CD14-positive monocyte (primary cell): Measurements from ENCODE around the gene DIPK1C. TPM values are rescaled to one million over a fixed set of nuclear protein-coding genes. Genes with fewer than 3 reads are reported as not detected.

Experiments used
- DNase-seq, 3 donors: peaks; one replicate each; pipeline ENCODE4 v3.0.0-alpha.2; 2011 to 2022
- H2AFZ ChIP-seq: 2 replicates; pipeline ENCODE4 v1.6.0; 2012; ENCODE audit warnings: mild to moderate bottlenecking, low read depth, low read length, inconsistent platforms; ENCODE audit not compliant: insufficient read depth, poor library complexity, severe bottlenecking
- H3K27ac ChIP-seq, 2 donors: 1 replicate in 1 of 2; 2 replicates in 1 of 2; pipeline ENCODE4 v1.5.1; 2012 to 2013; ENCODE audit warnings: low read length in 2 of 2, control low read depth in 1 of 2, inconsistent platforms in 1 of 2, low read depth in 1 of 2, mild to moderate bottlenecking in 1 of 2
- H3K27me3 ChIP-seq, 2 donors: one replicate each; pipeline versions ENCODE4 v1.6.0 to v1.6.1; 2011 to 2013; ENCODE audit warnings: low read length in 2 of 2; ENCODE audit not compliant: control insufficient read depth in 2 of 2, insufficient read depth in 2 of 2
- H3K36me3 ChIP-seq, 2 donors: replicated peaks in 1 of 2; 1 replicate in 1 of 2; 2 replicates in 1 of 2; pipeline versions ENCODE4 v1.5.1 to v1.6.1; 2012 to 2013; ENCODE audit warnings: low read length in 2 of 2, control low read depth in 1 of 2, inconsistent platforms in 1 of 2, mild to moderate bottlenecking in 1 of 2; ENCODE audit not compliant: insufficient read depth in 2 of 2, control insufficient read depth in 1 of 2
- H3K4me1 ChIP-seq, 2 donors: 1 replicate in 1 of 2; 2 replicates in 1 of 2; pipeline versions ENCODE4 v1.5.1 to v1.6.1; 2012 to 2013; ENCODE audit warnings: low read length in 2 of 2, control low read depth in 1 of 2, inconsistent platforms in 1 of 2, mild to moderate bottlenecking in 1 of 2, moderate library complexity in 1 of 2; ENCODE audit not compliant: insufficient read depth in 2 of 2, control insufficient read depth in 1 of 2
- H3K4me2 ChIP-seq: replicated peaks from 2 replicates; pipeline ENCODE3; 2012; ENCODE audit warnings: low read length, moderate library complexity, mild to moderate bottlenecking; ENCODE audit not compliant: poor library complexity, severe bottlenecking; ENCODE audit errors: extremely low read depth
- H3K4me3 ChIP-seq, 3 experiments: fragments of 200-600 bp in 1 of 3; sonication (generic) in 1 of 3; replicated peaks in 1 of 3; 1 replicate in 2 of 3; 2 replicates in 1 of 3; pipeline ENCODE4 v1.5.1; 2011 to 2013; ENCODE audit warnings: low read length in 3 of 3, mild to moderate bottlenecking in 3 of 3, control low read depth in 2 of 3, low read depth in 2 of 3, inconsistent platforms in 1 of 3, moderate library complexity in 1 of 3
- H3K79me2 ChIP-seq: 2 replicates; pipeline ENCODE4 v1.6.0; 2012; ENCODE audit warnings: mild to moderate bottlenecking, control low read depth, inconsistent platforms, low read length, moderate library complexity; ENCODE audit not compliant: insufficient read depth
- H3K9ac ChIP-seq: 2 replicates; pipeline ENCODE4 v1.6.0; 2017; ENCODE audit warnings: low read length, mild to moderate bottlenecking; ENCODE audit not compliant: insufficient read depth, poor library complexity, severe bottlenecking
- H3K9me3 ChIP-seq, 2 donors: replicated peaks in 1 of 2; 1 replicate in 1 of 2; 2 replicates in 1 of 2; pipeline versions ENCODE4 v1.5.1 to v1.6.1; 2012 to 2013; ENCODE audit warnings: low read length in 2 of 2, control low read depth in 1 of 2; ENCODE audit not compliant: control insufficient read depth in 1 of 2, insufficient read depth in 1 of 2
- H4K20me1 ChIP-seq: 2 replicates; pipeline ENCODE4 v1.6.0; 2012; ENCODE audit warnings: mild to moderate bottlenecking, low read length, control low read depth, moderate library complexity; ENCODE audit not compliant: insufficient read depth
- H3K27ac Mint-ChIP-seq, 7 donors: one replicate each; pipeline ENCODE4 v1.8.0; 2020; ENCODE audit warnings: mild to moderate bottlenecking in 7 of 7, mixed read lengths in 7 of 7, moderate library complexity in 6 of 7, inconsistent platforms in 2 of 7
- H3K27me3 Mint-ChIP-seq, 3 donors: one replicate each; pipeline ENCODE4 v1.8.0; 2021 to 2022; ENCODE audit warnings: low read depth in 3 of 3, mild to moderate bottlenecking in 3 of 3, mixed read lengths in 3 of 3, moderate library complexity in 3 of 3, inconsistent platforms in 1 of 3
- H3K36me3 Mint-ChIP-seq, 2 donors: one replicate each; pipeline ENCODE4 v1.8.0; 2020; ENCODE audit warnings: mixed read lengths in 2 of 2, inconsistent platforms in 1 of 2, mild to moderate bottlenecking in 1 of 2
- H3K4me1 Mint-ChIP-seq: one replicate; pipeline ENCODE4 v1.8.0; 2020; ENCODE audit warnings: mild to moderate bottlenecking, mixed read lengths
- H3K4me3 Mint-ChIP-seq, 2 donors: one replicate each; pipeline ENCODE4 v1.8.0; 2020; ENCODE audit warnings: mild to moderate bottlenecking in 2 of 2, mixed read lengths in 2 of 2, moderate library complexity in 1 of 2
- H3K9me3 Mint-ChIP-seq, 7 donors: one replicate each; pipeline ENCODE4 v1.8.0; 2020 to 2022; ENCODE audit warnings: mixed read lengths in 7 of 7, mild to moderate bottlenecking in 6 of 7, moderate library complexity in 6 of 7, inconsistent platforms in 2 of 7
- WGBS: methylation state at CpG from one replicate; pipeline ENCODE4 v1.1.5; 2013; ENCODE audit warnings: missing lambda C conversion rate; ENCODE audit not compliant: insufficient coverage; 5-methylcytosine and 5-hydroxymethylcytosine counted together
- intact Hi-C, 2 donors: fragments of 100-400 bp; cut with micrococcal nuclease; formaldehyde crosslinking; loops; one replicate each; pipeline versions ENCODE4 v1.15.0 to v1.15.1; 2023
- polyA plus RNA-seq, 3 donors: library from polyadenylated mRNA; depleted of rRNA in 1 of 3; unstranded in 2 of 3; stranded (reverse) in 1 of 3; fragments of 300-500 nt in 2 of 3; fragments of >200 nt in 1 of 3; fragmentation: Illumina TruSeq in 2 of 3; gene quantifications; 1 replicate in 2 of 3; 2 replicates in 1 of 3; pipeline ENCODE4 v1.2.3, GENCODE V29; 2012 to 2021
- TF ChIP-seq, protein P1 (sequence below): fragments of 200-600 bp; IDR thresholded peaks from one replicate; pipeline ENCODE4 v1.8.0; 2022; ENCODE audit warnings: antibody characterized with exemption, mild to moderate bottlenecking

Gene DIPK1C
- polyA plus RNA-seq, 3 donors: not detected

DNA sequence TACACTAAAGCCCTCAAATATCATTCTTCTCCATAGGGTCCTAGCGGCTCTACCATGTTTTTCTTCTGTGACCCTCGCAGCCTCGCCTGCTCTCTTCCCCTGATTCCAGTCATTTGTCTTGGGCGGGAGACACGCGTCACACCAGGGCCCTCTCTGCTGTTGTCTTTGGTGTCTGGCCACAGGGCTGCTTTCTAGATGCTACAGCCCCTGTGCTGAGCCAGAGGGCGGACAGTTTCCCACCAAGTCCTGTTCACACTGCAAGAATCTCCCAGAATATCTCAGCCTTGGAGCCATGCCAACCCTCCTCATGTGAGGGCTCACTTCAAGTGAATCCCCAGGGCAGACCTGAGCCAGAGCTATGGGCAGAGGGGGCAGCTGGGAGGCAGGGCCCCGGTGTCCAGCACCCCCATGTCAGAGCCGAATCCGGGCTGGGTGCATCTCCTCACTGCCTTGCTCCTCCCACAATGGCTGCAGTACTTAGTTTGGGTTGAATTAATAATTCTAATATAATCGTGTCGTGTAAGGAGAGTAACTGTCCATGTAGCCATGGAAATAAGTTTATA is 42.1 kb downstream of the DIPK1C start:
- no peaks in the 10 kb centered on the region for H3K36me3 Mint-ChIP-seq
- Histone ChIP-seq H3K4me2 (no peak overlapping the region), H3K27me3 (no peaks in the 10 kb centered on the region), H3K9me3 (no peaks in the 10 kb centered on the region), H4K20me1 (no peaks in the 10 kb centered on the region), H3K9ac (no peak overlapping the region), H3K4me1 (peaks cover 0 to 4% of the 10 kb centered on the region in 2 donors), H3K36me3 (no peaks in the 10 kb centered on the region), H3K79me2 (no peaks in the 10 kb centered on the region), H3K27ac (no peak overlapping the region), H3K4me3 (no peak overlapping the region), H2AFZ (no peak overlapping the region)
- intact Hi-C loops: no loop called here
- H3K4me1 Mint-ChIP-seq: peaks cover 6% of the 10 kb centered on the region
- over 99% methylated on average over 6 of the region's 12 CpGs for WGBS
- no peak overlapping the region for H3K4me3 Mint-ChIP-seq
- H3K9me3 Mint-ChIP-seq: no peaks in the 10 kb centered on the region
- peaks cover 4 to 12% (median 10%) of the 10 kb centered on the region in 3 donors for H3K27me3 Mint-ChIP-seq
- no peak overlapping the region for H3K27ac Mint-ChIP-seq
- TF ChIP-seq, protein P1, sequence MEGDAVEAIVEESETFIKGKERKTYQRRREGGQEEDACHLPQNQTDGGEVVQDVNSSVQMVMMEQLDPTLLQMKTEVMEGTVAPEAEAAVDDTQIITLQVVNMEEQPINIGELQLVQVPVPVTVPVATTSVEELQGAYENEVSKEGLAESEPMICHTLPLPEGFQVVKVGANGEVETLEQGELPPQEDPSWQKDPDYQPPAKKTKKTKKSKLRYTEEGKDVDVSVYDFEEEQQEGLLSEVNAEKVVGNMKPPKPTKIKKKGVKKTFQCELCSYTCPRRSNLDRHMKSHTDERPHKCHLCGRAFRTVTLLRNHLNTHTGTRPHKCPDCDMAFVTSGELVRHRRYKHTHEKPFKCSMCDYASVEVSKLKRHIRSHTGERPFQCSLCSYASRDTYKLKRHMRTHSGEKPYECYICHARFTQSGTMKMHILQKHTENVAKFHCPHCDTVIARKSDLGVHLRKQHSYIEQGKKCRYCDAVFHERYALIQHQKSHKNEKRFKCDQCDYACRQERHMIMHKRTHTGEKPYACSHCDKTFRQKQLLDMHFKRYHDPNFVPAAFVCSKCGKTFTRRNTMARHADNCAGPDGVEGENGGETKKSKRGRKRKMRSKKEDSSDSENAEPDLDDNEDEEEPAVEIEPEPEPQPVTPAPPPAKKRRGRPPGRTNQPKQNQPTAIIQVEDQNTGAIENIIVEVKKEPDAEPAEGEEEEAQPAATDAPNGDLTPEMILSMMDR: no peak
- no peak for DNase-seq

DNA sequence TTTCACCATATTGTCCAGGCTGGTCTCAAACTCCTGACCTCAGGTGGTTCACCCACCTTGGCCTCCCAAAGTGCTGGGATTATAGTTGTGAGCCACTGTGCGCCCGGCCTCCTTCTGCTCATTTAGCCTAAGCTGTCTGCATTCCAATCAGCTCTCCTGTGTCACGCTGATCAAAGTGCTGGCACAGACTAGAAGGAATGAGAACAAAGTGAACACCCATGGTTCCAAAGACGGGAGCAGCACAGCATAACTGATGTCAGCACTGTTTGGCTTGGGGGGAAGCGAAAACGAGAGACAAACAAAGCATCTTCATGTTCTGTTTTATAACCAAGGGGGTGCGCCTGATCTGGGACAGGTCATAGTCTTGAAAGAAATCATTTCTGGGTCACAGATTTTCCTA is 43.3 kb downstream of the DIPK1C start:
- H3K36me3 ChIP-seq: no peaks in the 10 kb centered on the region
- TF ChIP-seq, protein P1: no peak
- no peak overlapping the region for H3K27ac ChIP-seq
- peaks cover 0 to 4% of the 10 kb centered on the region in 2 donors for H3K4me1 ChIP-seq
- H2AFZ ChIP-seq: no peak overlapping the region
- H3K27me3 ChIP-seq: no peaks in the 10 kb centered on the region
- no peaks in the 10 kb centered on the region for H3K9me3 ChIP-seq
- H3K4me2 ChIP-seq: no peak overlapping the region
- H4K20me1 ChIP-seq: no peaks in the 10 kb centered on the region
- H3K9ac ChIP-seq: no peak overlapping the region
- H3K4me3 ChIP-seq: no peak overlapping the region
- H3K27ac Mint-ChIP-seq: peak overlapping the region in 2 of 7 donors; percentile 27 to 32
- 99% methylated on average over 7 of the region's 7 CpGs for WGBS
- H3K9me3 Mint-ChIP-seq: peaks cover 0 to 2% (median 0%) of the 10 kb centered on the region in 7 donors
- H3K36me3 Mint-ChIP-seq: no peaks in the 10 kb centered on the region
- H3K27me3 Mint-ChIP-seq: peaks cover 2 to 12% (median 9%) of the 10 kb centered on the region in 3 donors
- no peak for DNase-seq
- no peaks in the 10 kb centered on the region for H3K79me2 ChIP-seq
- H3K4me3 Mint-ChIP-seq: no peak overlapping the region
- intact Hi-C loops: no loop called here
- H3K4me1 Mint-ChIP-seq: peaks cover 6% of the 10 kb centered on the region
